Measurements from ENCODE around the gene ACKR4. TPM values are rescaled to one million over a fixed set of nuclear protein-coding genes. Genes with fewer than 3 reads are reported as not detected.

Gene ACKR4
- total and polyA plus RNA-seq, 2 of the 8 experiments (the other 6 are each of a cell fraction or from before 2014, with no cell fraction given): not detected

- TF ChIP-seq CHD7 (IDR thresholded peaks at IDR 0.05; ENCODE audit: insufficient replicate concordance, low read length) (no peak), RAD21 (IDR thresholded peaks at IDR 0.05 in 1 of 2, conservative IDR thresholded peaks at IDR 0.05 in 1 of 2; ENCODE audit: low read depth in 2 of 2, low read length in 2 of 2) (no peak), ASH2L (IDR thresholded peaks at IDR 0.05; ENCODE audit: low read length) (no peak), CTBP2 (IDR thresholded peaks at IDR 0.05; ENCODE audit: borderline replicate concordance, insufficient read depth, insufficient read length, low read length) (no peak), SIX5 (IDR thresholded peaks at IDR 0.05; ENCODE audit: low read depth, low read length) (no peak)
These were observed 27.9 kb upstream of the ACKR4 start (continued) for GRCh38 chr3:132569153-132569552.
